AG09309 (cell line): Measurements from ENCODE around the gene TAF7L.
"Not testable (repeated sequence)": the region's sequence is repeated elsewhere in the genome, so short reads cannot be mapped to it uniquely, and the experiment has no call there.

ENCODE experiments used
- DNase-seq: peaks from one replicate; pipeline ENCODE4 v3.0.0-alpha.2; 2010; ENCODE audit warnings: low read depth
- H3K4me3 ChIP-seq: 2 replicates; pipeline ENCODE4 v1.5.1; 2011; ENCODE audit warnings: mild to moderate bottlenecking, low read depth, low read length, moderate library complexity; ENCODE audit not compliant: control insufficient read depth
- TF ChIP-seq, protein P1 (sequence below): IDR thresholded peaks from 2 replicates; pipeline ENCODE4 v1.5.1; 2011; ENCODE audit warnings: mild to moderate bottlenecking, low read depth, low read length, inconsistent platforms; ENCODE audit not compliant: insufficient read depth, control insufficient read depth; ENCODE audit errors: missing control alignments

Gene TAF7L, protein sequence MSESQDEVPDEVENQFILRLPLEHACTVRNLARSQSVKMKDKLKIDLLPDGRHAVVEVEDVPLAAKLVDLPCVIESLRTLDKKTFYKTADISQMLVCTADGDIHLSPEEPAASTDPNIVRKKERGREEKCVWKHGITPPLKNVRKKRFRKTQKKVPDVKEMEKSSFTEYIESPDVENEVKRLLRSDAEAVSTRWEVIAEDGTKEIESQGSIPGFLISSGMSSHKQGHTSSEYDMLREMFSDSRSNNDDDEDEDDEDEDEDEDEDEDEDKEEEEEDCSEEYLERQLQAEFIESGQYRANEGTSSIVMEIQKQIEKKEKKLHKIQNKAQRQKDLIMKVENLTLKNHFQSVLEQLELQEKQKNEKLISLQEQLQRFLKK

DNA sequence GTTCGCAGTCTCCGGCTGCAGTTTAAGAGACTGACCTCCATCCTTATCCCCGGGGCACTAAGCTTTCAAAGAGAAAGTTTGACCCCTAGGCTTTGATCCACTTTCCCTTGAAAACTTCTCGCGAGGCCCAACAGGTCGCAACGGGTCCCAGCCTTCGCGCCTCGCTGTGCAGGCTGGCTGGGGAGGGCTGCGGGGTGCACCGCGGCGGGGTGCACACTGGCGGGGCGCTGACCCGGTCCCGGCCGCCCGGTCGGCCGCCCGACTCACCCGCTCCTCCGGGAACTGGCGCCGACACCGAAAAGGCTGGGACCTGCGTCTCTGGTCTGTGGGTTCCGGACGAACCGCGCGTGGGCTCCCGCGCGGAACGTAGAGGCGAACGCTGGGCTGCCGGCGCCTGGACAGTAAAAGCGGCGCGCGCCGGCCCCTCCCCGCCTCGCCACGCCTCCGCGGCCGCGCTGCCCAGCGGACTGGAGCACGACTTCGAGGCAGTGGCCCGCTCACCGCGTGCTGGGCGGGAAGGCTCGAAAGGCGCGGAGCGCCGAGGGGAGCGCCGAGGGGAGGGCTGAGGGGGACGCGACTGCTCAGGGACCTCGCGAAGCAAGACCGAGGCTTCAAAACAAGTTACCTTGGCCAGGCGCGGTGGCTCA is at the start of gene TAF7L:
Gene TAF7L, minus strand, starts transcription at position 378 of the 647 bp plus-strand sequence. CDS start 3,791 bp downstream, outside the sequence.
- no peak for DNase-seq
- no peak within 1 kb of the TSS for H3K4me3 ChIP-seq
- TF ChIP-seq, protein P1, sequence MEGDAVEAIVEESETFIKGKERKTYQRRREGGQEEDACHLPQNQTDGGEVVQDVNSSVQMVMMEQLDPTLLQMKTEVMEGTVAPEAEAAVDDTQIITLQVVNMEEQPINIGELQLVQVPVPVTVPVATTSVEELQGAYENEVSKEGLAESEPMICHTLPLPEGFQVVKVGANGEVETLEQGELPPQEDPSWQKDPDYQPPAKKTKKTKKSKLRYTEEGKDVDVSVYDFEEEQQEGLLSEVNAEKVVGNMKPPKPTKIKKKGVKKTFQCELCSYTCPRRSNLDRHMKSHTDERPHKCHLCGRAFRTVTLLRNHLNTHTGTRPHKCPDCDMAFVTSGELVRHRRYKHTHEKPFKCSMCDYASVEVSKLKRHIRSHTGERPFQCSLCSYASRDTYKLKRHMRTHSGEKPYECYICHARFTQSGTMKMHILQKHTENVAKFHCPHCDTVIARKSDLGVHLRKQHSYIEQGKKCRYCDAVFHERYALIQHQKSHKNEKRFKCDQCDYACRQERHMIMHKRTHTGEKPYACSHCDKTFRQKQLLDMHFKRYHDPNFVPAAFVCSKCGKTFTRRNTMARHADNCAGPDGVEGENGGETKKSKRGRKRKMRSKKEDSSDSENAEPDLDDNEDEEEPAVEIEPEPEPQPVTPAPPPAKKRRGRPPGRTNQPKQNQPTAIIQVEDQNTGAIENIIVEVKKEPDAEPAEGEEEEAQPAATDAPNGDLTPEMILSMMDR: no peak

DNA sequence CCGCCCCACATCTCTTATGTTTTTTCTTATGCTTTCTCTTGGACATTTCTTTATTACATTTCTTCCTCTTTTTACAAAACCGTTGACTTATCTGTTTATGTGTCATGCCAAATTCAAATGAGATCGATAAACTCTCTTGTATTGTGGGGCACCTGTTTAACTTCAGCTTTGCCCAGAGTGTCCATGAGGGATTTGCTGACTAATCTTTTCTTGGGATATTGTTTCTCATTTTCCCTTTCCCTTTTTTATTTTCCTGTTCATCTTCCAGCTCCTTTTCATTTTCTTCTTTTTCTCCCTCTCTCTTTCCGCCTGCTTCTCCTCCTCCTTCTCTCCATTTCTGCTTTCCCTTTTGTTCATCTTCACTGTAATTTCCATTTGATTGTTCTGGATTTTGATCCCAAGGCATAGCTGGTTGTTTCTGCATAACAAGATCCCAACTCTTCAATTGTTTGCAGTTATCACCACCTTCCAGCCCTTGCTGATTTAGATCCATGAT is 46.7 kb upstream of the TAF7L start:
- TF ChIP-seq, protein P1: no peak
- H3K4me3 ChIP-seq: no peak overlapping the region
- DNase-seq: no peak

DNA sequence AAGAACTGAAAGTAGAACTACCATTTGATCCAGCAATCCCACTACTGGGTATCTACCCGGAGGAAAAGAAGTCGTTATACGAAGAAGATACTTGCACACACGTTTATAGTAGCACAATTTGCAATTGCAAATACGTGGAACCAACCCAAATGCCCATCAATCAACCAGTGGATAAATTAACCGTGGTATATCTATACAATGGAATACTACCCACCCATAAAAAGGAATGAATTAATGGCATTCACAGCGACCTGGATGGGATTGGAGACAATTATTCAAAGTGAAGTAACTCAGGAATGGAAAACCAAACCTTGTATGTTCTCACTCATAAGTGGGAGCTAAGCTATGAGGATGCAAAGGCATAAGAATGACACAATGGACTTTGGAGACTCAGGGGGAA is 43.2 kb upstream of the TAF7L start:
- DNase-seq, H3K4me3 ChIP-seq: not testable (repeated sequence)

DNA sequence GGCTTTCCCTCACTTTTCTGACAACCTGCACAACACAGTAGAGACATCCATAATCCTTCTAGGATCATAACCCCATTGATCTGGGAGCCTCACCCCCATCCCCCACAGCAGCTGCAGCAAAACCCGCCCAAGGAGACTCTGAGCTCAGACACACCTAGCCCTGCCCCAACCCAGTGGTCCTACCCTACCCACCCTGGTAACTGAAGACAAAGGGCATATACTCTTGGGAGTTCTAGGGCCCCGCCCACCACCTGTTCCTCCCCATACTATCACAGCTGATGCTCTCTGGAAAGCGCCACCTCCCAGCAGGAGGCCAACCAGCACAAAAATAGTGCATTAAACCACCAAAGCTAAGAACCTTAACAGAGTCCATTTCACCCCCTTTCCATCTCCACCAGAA is 35.5 kb upstream of the TAF7L start:
- DNase-seq, H3K4me3 ChIP-seq: not testable (repeated sequence)

DNA sequence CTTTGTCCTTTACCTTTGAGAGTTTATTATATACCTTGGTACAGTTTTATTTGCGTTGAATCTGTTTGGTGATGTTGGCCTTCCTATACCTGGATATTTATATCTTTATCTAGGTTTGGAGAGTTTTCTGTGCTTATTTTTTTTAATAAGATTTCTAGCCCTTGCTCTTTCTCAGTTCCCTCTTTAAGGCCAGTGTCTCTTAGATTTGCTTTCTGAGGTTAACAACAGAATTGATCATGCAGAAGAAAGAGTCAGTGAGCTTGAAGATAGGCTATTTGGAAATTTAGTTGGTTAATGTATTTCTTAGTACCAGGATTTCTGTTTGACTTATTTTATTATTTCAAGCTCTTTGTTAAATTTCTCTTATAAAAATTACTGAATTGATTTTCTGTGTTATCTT is 12.7 kb upstream of the TAF7L start:
- no peak overlapping the region for H3K4me3 ChIP-seq
- no peak for DNase-seq
- TF ChIP-seq, protein P1: no peak

DNA sequence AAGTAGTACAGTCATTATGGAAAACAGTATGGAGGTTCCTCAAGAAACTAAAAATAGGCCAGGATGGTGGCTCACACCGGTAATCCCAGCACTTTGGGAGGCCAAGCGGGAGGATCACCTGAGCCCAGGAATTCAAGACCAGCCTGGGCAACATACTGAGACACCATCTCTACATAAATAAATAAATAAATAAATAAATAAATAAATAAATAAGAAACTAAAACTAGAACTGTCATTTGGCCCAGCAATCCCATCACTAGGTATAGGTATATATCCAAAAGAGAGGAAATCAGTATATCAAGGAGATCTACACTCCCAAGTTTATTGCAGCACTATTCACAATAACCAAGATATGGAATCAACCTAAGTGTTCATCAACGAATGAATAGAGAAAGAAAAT is 4.5 kb upstream of the TAF7L start:
- not testable (repeated sequence) for DNase-seq

DNA sequence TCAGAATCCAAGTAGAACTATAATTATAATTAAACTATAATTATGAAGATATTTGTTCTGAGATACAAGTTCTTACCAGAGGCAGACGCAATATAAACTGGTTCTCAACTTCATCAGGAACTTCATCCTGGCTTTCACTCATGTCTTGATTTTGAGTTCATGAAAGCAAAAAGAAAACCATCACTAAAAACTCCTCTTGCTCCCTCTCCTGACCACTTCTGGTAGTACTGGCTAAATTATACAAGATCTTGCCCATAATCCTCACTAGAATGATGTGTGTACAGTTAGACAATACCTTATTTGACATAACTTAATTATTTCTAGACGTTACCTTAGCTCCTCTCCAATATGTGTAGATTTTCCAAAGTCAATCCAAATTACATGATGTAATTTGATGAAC is 3.7 kb downstream of the TAF7L start:
- TF ChIP-seq, protein P1: peak; percentile 61
- no peak for DNase-seq

More for the DNA sequence above, 4.5 kb upstream of the TAF7L start:
- not testable (repeated sequence) for H3K4me3 ChIP-seq

DNA sequence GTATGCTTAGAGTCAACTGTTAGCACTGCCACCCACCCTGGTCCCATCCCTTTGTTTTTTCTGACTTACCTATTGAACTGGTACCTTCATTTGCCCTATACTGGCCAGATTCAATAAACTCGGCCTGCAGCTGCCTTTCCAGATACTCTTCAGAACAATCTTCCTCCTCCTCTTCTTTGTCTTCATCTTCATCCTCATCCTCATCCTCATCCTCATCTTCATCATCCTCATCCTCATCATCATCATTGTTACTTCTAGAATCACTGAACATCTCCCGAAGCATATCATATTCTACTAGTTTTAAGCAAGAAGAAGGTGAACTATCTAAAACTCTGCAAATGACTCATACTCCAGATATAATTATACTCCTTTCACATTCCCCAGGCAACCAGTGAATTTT is 14.9 kb downstream of the TAF7L start:
- TF ChIP-seq, protein P1: no peak
- DNase-seq: no peak
- no peak overlapping the region for H3K4me3 ChIP-seq

More for the DNA sequence above, 3.7 kb downstream of the TAF7L start:
- no peak overlapping the region for H3K4me3 ChIP-seq
